ENCODE measurements around the gene CAST.

Gene CAST

GRCh38 chr5:96733771-96734500, 71.8 kb downstream of the CAST start:
- TF ChIP-seq CTCF (IDR thresholded peaks at IDR 0.05): no peak

- TF ChIP-seq CTCF (IDR thresholded peaks at IDR 0.05): no peak
These were observed 72.7 kb downstream of the CAST start for GRCh38 chr5:96734871-96735325.

- no peak for TF ChIP-seq CTCF (IDR thresholded peaks at IDR 0.05)
These were observed 74.8 kb downstream of the CAST start for GRCh38 chr5:96736937-96737336.

- TF ChIP-seq CTCF (IDR thresholded peaks at IDR 0.05): no peak
These were observed 78.9 kb downstream of the CAST start for GRCh38 chr5:96741106-96741505.

- no peak for TF ChIP-seq CTCF (IDR thresholded peaks at IDR 0.05)
These were observed 79.7 kb downstream of the CAST start for GRCh38 chr5:96741891-96742309.

GRCh38 chr5:96742538-96742937, 80.4 kb downstream of the CAST start:
- TF ChIP-seq CTCF (IDR thresholded peaks at IDR 0.05): no peak

GRCh38 chr5:96743065-96743768, 81.0 kb downstream of the CAST start:
- TF ChIP-seq CTCF (IDR thresholded peaks at IDR 0.05): no peak

Data from LNCAP (cell line).